Neural cell (in vitro differentiated cells): ENCODE data around the gene DSCAML1. TPM values are rescaled to one million over a fixed set of nuclear protein-coding genes. Genes with fewer than 3 reads are reported as not detected.

Experiments used
- H2AFZ ChIP-seq: fragments of 200-600, 300-800 bp; sonication (generic), shearing (Covaris generic); 2 replicates; pipeline ENCODE4 v1.6.0; 2014; ENCODE audit warnings: low read depth, mild to moderate bottlenecking, antibody characterized with exemption, low read length, moderate library complexity
- H3F3A ChIP-seq: fragments of 200-600 bp; shearing (Covaris generic); 2 replicates; pipeline ENCODE4 v1.6.1; 2016; ENCODE audit warnings: mild to moderate bottlenecking, moderate library complexity, mixed read lengths, antibody characterized with exemption, low read length; ENCODE audit not compliant: insufficient read depth, poor library complexity, severe bottlenecking
- H3K27ac ChIP-seq: fragments of 200-600, 300-800 bp; sonication (generic), shearing (Covaris generic); 2 replicates; pipeline ENCODE4 v1.5.1; 2014; ENCODE audit warnings: mild to moderate bottlenecking, low read length, moderate library complexity
- H3K27me3 ChIP-seq: fragments of 300-800, 200-600 bp; sonication (generic), shearing (Covaris generic); 2 replicates; pipeline ENCODE4 v1.6.0; 2014; ENCODE audit warnings: mild to moderate bottlenecking, low read depth, low read length, moderate library complexity; ENCODE audit not compliant: insufficient read depth
- H3K36me3 ChIP-seq: fragments of 300-800, 200-600 bp; sonication (generic), shearing (Covaris generic); 2 replicates; pipeline ENCODE4 v1.5.1; 2014; ENCODE audit warnings: mild to moderate bottlenecking, antibody characterized with exemption, low read length, moderate library complexity; ENCODE audit not compliant: insufficient read depth
- H3K4me2 ChIP-seq: fragments of 300-800, 200-600 bp; sonication (generic), shearing (Covaris generic); 2 replicates; pipeline ENCODE4 v1.6.0; 2014; ENCODE audit warnings: mild to moderate bottlenecking, low read length
- H3K4me3 ChIP-seq: fragments of 300-800, 200-600 bp; sonication (generic), shearing (Covaris generic); 2 replicates; pipeline ENCODE4 v1.5.1; 2014; ENCODE audit warnings: mild to moderate bottlenecking, low read length, moderate library complexity
- H3K79me2 ChIP-seq: fragments of 200-600 bp; shearing (Covaris generic); replicated peaks from 2 replicates; pipeline ENCODE4 v1.6.0; 2014; ENCODE audit warnings: mild to moderate bottlenecking, low read length, moderate library complexity; ENCODE audit not compliant: insufficient read depth
- H3K9ac ChIP-seq: fragments of 300-800, 200-600 bp; sonication (generic), shearing (Covaris generic); 2 replicates; pipeline ENCODE4 v1.6.1; 2016; ENCODE audit warnings: mild to moderate bottlenecking, low read length, mixed read lengths
- H3K9me2 ChIP-seq: fragments of 200-600 bp; shearing (Covaris generic); 2 replicates; pipeline ENCODE4 v1.6.1; 2016; ENCODE audit warnings: mild to moderate bottlenecking, low read length, mixed read lengths; ENCODE audit not compliant: insufficient read depth
- H3K9me3 ChIP-seq: fragments of 200-600, 300-800 bp; sonication (generic), shearing (Covaris generic); 2 replicates; pipeline ENCODE4 v1.6.1; 2016; ENCODE audit warnings: mild to moderate bottlenecking, mixed run types, low read length, moderate library complexity, mixed read lengths
- H4K20me1 ChIP-seq: fragments of 200-600 bp; shearing (Covaris generic); 2 replicates; pipeline ENCODE4 v1.6.1; 2016; ENCODE audit warnings: mild to moderate bottlenecking, mixed run types; ENCODE audit not compliant: insufficient read depth
- CTCF ChIP-seq: fragments of 450-650 bp; IDR thresholded peaks from 2 replicates; pipeline ENCODE4 v1.5.1; 2014; ENCODE audit warnings: antibody characterized with exemption, mild to moderate bottlenecking, moderate library complexity; ENCODE audit not compliant: poor library complexity, severe bottlenecking
- EP300 ChIP-seq: fragments of 450-650 bp; conservative IDR thresholded peaks from 2 replicates; pipeline ENCODE4 v1.6.1; 2014; ENCODE audit warnings: antibody characterized with exemption, mild to moderate bottlenecking, moderate library complexity; ENCODE audit not compliant: poor library complexity, severe bottlenecking
- EZH2 ChIP-seq: fragments of 200-600, 300-800 bp; shearing (Covaris generic), sonication (generic); IDR thresholded peaks from 2 replicates; pipeline ENCODE4 v1.6.1; 2014; ENCODE audit warnings: antibody characterized with exemption, low read length, borderline replicate concordance, mild to moderate bottlenecking; ENCODE audit not compliant: insufficient read depth, poor library complexity, severe bottlenecking
- MXI1 ChIP-seq: fragments of 450-650 bp; conservative IDR thresholded peaks from 2 replicates; pipeline ENCODE4 v1.6.1; 2014; ENCODE audit warnings: antibody characterized with exemption, mild to moderate bottlenecking; ENCODE audit not compliant: poor library complexity, severe bottlenecking
- POLR2AphosphoS5 ChIP-seq: IDR thresholded peaks from 2 replicates; pipeline ENCODE4 v1.6.1; 2012
- RAD21 ChIP-seq: fragments of 450-650 bp; conservative IDR thresholded peaks from 2 replicates; pipeline ENCODE4 v1.6.1; 2014; ENCODE audit warnings: antibody characterized with exemption, mild to moderate bottlenecking, moderate library complexity
- REST ChIP-seq: IDR thresholded peaks from 2 replicates; pipeline ENCODE4 v1.6.1; 2012; ENCODE audit warnings: borderline replicate concordance
- SMC3 ChIP-seq: fragments of 450-650 bp; conservative IDR thresholded peaks from 2 replicates; pipeline ENCODE4 v1.6.1; 2014; ENCODE audit warnings: antibody characterized with exemption, mild to moderate bottlenecking, moderate library complexity; ENCODE audit not compliant: poor library complexity
- TAF1 ChIP-seq: IDR thresholded peaks from 2 replicates; pipeline ENCODE4 v1.6.1; 2012; ENCODE audit warnings: low read depth
- polyA plus RNA-seq: library from polyadenylated mRNA; depleted of rRNA; stranded (reverse); fragments of >200 nt; gene quantifications from 2 replicates; pipeline ENCODE4 v1.2.3, GENCODE V29; 2014

Gene DSCAML1
- polyA plus RNA-seq, 1 donor from 2014 or later, result 1.3 TPM

DNA sequence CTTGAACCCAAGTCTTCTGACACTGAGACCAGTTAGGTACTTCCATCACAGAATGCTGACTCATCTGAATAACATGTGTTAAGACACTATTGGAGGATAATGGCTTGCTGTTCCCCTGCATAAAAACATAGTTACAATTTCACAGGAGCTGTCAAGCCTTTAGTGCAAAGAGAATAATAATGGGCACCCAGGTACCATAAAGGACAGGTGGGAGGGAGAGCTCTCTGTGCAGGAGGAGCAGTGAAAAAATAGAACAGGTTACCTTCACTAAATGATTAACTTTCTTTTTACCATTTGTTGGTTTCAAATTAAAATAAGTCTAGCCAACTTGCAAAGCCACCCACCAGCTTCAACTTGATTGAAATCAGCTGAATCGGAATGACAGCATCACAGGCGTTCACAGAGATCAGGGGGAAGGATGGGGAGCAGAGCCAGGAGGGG is 173.2 kb downstream of the DSCAML1 start:
- Histone ChIP-seq H3K9me2 (no peaks in the 10 kb centered on the region), H3F3A (no peaks in the 10 kb centered on the region), H2AFZ (no peak overlapping the region), H4K20me1 (no peaks in the 10 kb centered on the region), H3K36me3 (no peaks in the 10 kb centered on the region), H3K79me2 (no peaks in the 10 kb centered on the region), H3K4me2 (no peak overlapping the region), H3K27ac (peak overlapping the region; percentile 33), H3K9me3 (no peaks in the 10 kb centered on the region), H3K27me3 (no peaks in the 10 kb centered on the region), H3K9ac (no peak overlapping the region), H3K4me3 (no peak overlapping the region)
- TF ChIP-seq POLR2AphosphoS5 (peak; percentile 69), RAD21 (peak; percentile 17), EP300 (peak; percentile 57), TAF1 (no peak), REST (no peak), SMC3 (peak; percentile 13)

DNA sequence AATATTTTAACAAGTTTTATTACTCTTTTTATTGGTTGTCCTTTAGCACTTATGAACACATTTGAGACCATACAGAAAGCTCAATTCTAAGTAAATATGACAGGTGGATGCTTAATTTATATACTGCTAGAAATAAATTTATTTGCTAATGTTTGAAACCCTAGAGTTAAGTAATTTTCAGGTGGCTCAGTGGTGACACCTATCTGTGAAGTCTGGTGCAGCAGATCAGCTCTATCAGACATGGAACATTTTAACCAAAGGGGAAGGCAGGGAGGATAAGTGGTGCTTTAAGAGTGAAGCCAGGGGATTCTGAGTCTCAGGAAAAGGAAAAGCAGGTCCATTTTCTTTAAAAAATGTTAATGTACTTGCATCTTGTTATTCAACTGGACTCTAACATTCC is 175.8 kb downstream of the DSCAML1 start:
- H2AFZ ChIP-seq, result no peak overlapping the region
- no peak overlapping the region for H3K27ac ChIP-seq
- TF ChIP-seq RAD21 (no peak), CTCF (peak; percentile 45)

DNA sequence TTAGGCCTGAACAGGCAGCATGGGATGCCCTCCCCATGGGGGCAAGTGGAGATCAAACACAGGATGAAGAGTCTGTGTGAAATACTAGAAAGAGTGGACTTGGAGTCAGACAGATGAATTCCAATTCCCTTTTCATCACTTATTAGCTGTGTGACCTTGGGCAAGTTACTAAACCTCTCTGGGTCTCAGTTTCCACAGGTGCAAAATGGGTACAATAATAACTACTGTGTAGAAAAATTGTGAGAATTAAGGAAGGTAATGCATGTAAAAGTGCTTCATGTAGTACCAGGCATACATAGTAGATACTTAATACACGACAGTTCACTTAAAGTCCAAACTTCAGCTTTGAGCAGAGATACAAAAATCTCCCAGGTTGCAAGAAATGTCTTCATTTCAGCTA is 176.4 kb downstream of the DSCAML1 start:
- Histone ChIP-seq H3K4me2 (no peak overlapping the region), H3K9me2 (no peaks in the 10 kb centered on the region), H3K27ac (no peak overlapping the region), H4K20me1 (no peaks in the 10 kb centered on the region), H3K36me3 (no peaks in the 10 kb centered on the region), H3K79me2 (no peaks in the 10 kb centered on the region), H3K9me3 (no peaks in the 10 kb centered on the region), H3K27me3 (no peaks in the 10 kb centered on the region), H3K4me3 (no peak overlapping the region), H3K9ac (no peak overlapping the region), H3F3A (no peaks in the 10 kb centered on the region), H2AFZ (no peak overlapping the region)
- no peak for TF ChIP-seq EP300
- TF ChIP-seq MXI1, result no peak
- no peak for TF ChIP-seq CTCF
- no peak for TF ChIP-seq EZH2
- no peak for TF ChIP-seq RAD21
- TF ChIP-seq REST, result no peak
- no peak for TF ChIP-seq SMC3
- no peak for TF ChIP-seq POLR2AphosphoS5
- TF ChIP-seq TAF1, result no peak

More for the DNA sequence above, 175.8 kb downstream of the DSCAML1 start:
- Histone ChIP-seq H3F3A (no peaks in the 10 kb centered on the region), H3K27me3 (no peaks in the 10 kb centered on the region), H3K9me2 (no peaks in the 10 kb centered on the region), H4K20me1 (no peaks in the 10 kb centered on the region), H3K4me2 (no peak overlapping the region), H3K36me3 (no peaks in the 10 kb centered on the region), H3K9me3 (no peaks in the 10 kb centered on the region), H3K79me2 (no peaks in the 10 kb centered on the region), H3K4me3 (no peak overlapping the region), H3K9ac (no peak overlapping the region)
